Testis (tissue), 2 donors: ENCODE measurements around the gene SLC7A6OS.

Experiments used
- POLR2A ChIP-seq: fragments of 450-650 bp; IDR thresholded peaks from one replicate; pipeline ENCODE4 v1.6.1; 2017; ENCODE audit warnings: antibody characterized with exemption, mild to moderate bottlenecking, moderate library complexity
- TF ChIP-seq, protein P1 (sequence below), 3 experiments: fragments of 450-650 bp in 2 of 3; fragments of 200-600 bp in 1 of 3; sonication (generic) in 1 of 3; IDR thresholded peaks; one replicate each; pipeline ENCODE4 v1.5.1; 2016 to 2019; ENCODE audit warnings: antibody characterized with exemption in 3 of 3, mild to moderate bottlenecking in 2 of 3, moderate library complexity in 1 of 3

- TF ChIP-seq, protein P1, sequence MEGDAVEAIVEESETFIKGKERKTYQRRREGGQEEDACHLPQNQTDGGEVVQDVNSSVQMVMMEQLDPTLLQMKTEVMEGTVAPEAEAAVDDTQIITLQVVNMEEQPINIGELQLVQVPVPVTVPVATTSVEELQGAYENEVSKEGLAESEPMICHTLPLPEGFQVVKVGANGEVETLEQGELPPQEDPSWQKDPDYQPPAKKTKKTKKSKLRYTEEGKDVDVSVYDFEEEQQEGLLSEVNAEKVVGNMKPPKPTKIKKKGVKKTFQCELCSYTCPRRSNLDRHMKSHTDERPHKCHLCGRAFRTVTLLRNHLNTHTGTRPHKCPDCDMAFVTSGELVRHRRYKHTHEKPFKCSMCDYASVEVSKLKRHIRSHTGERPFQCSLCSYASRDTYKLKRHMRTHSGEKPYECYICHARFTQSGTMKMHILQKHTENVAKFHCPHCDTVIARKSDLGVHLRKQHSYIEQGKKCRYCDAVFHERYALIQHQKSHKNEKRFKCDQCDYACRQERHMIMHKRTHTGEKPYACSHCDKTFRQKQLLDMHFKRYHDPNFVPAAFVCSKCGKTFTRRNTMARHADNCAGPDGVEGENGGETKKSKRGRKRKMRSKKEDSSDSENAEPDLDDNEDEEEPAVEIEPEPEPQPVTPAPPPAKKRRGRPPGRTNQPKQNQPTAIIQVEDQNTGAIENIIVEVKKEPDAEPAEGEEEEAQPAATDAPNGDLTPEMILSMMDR (IDR thresholded peaks at IDR 0.05), result no peak
- no peak for TF ChIP-seq POLR2A
These were observed 33.5 kb upstream of the SLC7A6OS start for GRCh38 chr16:68344252-68344651.
